ENCODE measurements around the gene DIO3. TPM values are rescaled to one million over a fixed set of nuclear protein-coding genes. Genes with fewer than 3 reads are reported as not detected.
"Not testable (repeated sequence)": the region's sequence is repeated elsewhere in the genome, so short reads cannot be mapped to it uniquely, and the experiment has no call there.

The DIO3 gene
- total RNA-seq, 4 donors from 2014 or later, result 4.3 to 14.2 (median 5.1) TPM

GRCh38 chr14:101563352-101563653 lies 2.0 kb downstream of the DIO3 start:
- no peak for DNase-seq (ENCODE audit: low spot score)
- no peak for TF ChIP-seq CTCF (IDR thresholded peaks at IDR 0.05)
- ATAC-seq (ENCODE audit: low FRiP score), result no peak

GRCh38 chr14:101563654-101564443 lies 2.6 kb downstream of the DIO3 start:
- ATAC-seq (ENCODE audit: low FRiP score) (no peak), DNase-seq (ENCODE audit: low spot score) (no peak)
- no peak for TF ChIP-seq CTCF (IDR thresholded peaks at IDR 0.05)

- ATAC-seq (ENCODE audit: low FRiP score) (no peak), DNase-seq (ENCODE audit: low spot score) (no peak)
- TF ChIP-seq CTCF (IDR thresholded peaks at IDR 0.05), result no peak
These were observed 3.1 kb downstream of the DIO3 start for GRCh38 chr14:101564444-101564776.

- no peak for TF ChIP-seq CTCF (IDR thresholded peaks at IDR 0.05)
- ATAC-seq (ENCODE audit: low FRiP score), result no peak
- no peak for DNase-seq (ENCODE audit: low spot score)
These were observed 3.8 kb downstream of the DIO3 start for GRCh38 chr14:101564819-101565698.

- DNase-seq (ENCODE audit: low spot score), result no peak
- no peak for TF ChIP-seq CTCF (IDR thresholded peaks at IDR 0.05)
These were observed 6.0 kb downstream of the DIO3 start for GRCh38 chr14:101567252-101567651.

GRCh38 chr14:101571004-101571403 lies 9.7 kb downstream of the DIO3 start:
- no peak for DNase-seq (ENCODE audit: low spot score)
- no peak for ATAC-seq (ENCODE audit: low FRiP score)
- no peak for TF ChIP-seq CTCF (IDR thresholded peaks at IDR 0.05)

More at GRCh38 chr14:101567252-101567651, 6.0 kb downstream of the DIO3 start:
- no peak for ATAC-seq (ENCODE audit: low FRiP score)

GRCh38 chr14:101572526-101572925 lies 11.2 kb downstream of the DIO3 start:
- not testable (repeated sequence) for ATAC-seq (ENCODE audit: low FRiP score); DNase-seq (ENCODE audit: low spot score)
